ENCODE results near the gene ZNF408.
"Not testable (repeated sequence)": the region's sequence is repeated elsewhere in the genome, so short reads cannot be mapped to it uniquely, and the experiment has no call there.

The ZNF408 gene

GRCh38 chr11:46712874-46713576, 12.2 kb downstream of the ZNF408 start:
- Histone ChIP-seq H3K27me3 (ENCODE audit: insufficient read depth, low read length, poor library complexity, severe bottlenecking) (no peaks in the 10 kb centered on the region), H2AFZ (ENCODE audit: low read length) (no peak overlapping the region), H3K4me3 (ENCODE audit: low read length, poor library complexity, severe bottlenecking) (no peak overlapping the region), H3K36me3 (ENCODE audit: insufficient read depth, low read length) (no peaks in the 10 kb centered on the region), H3K79me2 (ENCODE audit: insufficient read depth, low read length) (no peaks in the 10 kb centered on the region), H3K9me2 (replicated peaks; ENCODE audit: low read depth, low read length) (no peaks in the 10 kb centered on the region), H3K9ac (ENCODE audit: low read depth, low read length, poor library complexity, severe bottlenecking) (no peak overlapping the region), H3K4me1 (ENCODE audit: insufficient read depth, low read length, poor library complexity, severe bottlenecking) (peaks cover 2% of the 10 kb centered on the region), H3K9me3 (ENCODE audit: insufficient read depth, low read depth, low read length) (no peaks in the 10 kb centered on the region), H3K4me2 (ENCODE audit: low read depth, low read length, poor library complexity, severe bottlenecking) (no peak overlapping the region), H4K20me1 (ENCODE audit: insufficient read depth, low read length, poor library complexity, severe bottlenecking) (no peaks in the 10 kb centered on the region), H3F3A (ENCODE audit: low read depth) (no peaks in the 10 kb centered on the region)
- TF ChIP-seq CTCF (conservative IDR thresholded peaks at IDR 0.05; ENCODE audit: low read length) (no peak), EZH2phosphoT487 (IDR thresholded peaks at IDR 0.05; ENCODE audit: borderline replicate concordance) (no peak)

GRCh38 chr11:46717825-46718154, 17.0 kb downstream of the ZNF408 start:
- H3K9me2 ChIP-seq (replicated peaks; ENCODE audit: low read depth, low read length); H4K20me1 ChIP-seq (ENCODE audit: insufficient read depth, low read length, poor library complexity, severe bottlenecking); H3K4me2 ChIP-seq (ENCODE audit: low read depth, low read length, poor library complexity, severe bottlenecking): not testable (repeated sequence)

GRCh38 chr11:46718155-46719019, 17.6 kb downstream of the ZNF408 start:
- Histone ChIP-seq H3K36me3 (ENCODE audit: insufficient read depth, low read length) (no peaks in the 10 kb centered on the region), H3K4me1 (ENCODE audit: insufficient read depth, low read length, poor library complexity, severe bottlenecking) (peaks cover 11% of the 10 kb centered on the region), H3K4me2 (ENCODE audit: low read depth, low read length, poor library complexity, severe bottlenecking) (peak overlapping the region; percentile 29), H3K9me3 (ENCODE audit: insufficient read depth, low read depth, low read length) (no peaks in the 10 kb centered on the region), H3F3A (ENCODE audit: low read depth) (no peaks in the 10 kb centered on the region), H4K20me1 (ENCODE audit: insufficient read depth, low read length, poor library complexity, severe bottlenecking) (no peaks in the 10 kb centered on the region), H3K9ac (ENCODE audit: low read depth, low read length, poor library complexity, severe bottlenecking) (no peak overlapping the region), H3K9me2 (replicated peaks; ENCODE audit: low read depth, low read length) (no peaks in the 10 kb centered on the region), H3K27me3 (ENCODE audit: insufficient read depth, low read length, poor library complexity, severe bottlenecking) (no peaks in the 10 kb centered on the region), H2AFZ (ENCODE audit: low read length) (peak overlapping the region; percentile 91), H3K79me2 (ENCODE audit: insufficient read depth, low read length) (no peaks in the 10 kb centered on the region), H3K4me3 (ENCODE audit: low read length, poor library complexity, severe bottlenecking) (no peak overlapping the region)
- no peak for TF ChIP-seq CTCF (conservative IDR thresholded peaks at IDR 0.05; ENCODE audit: low read length)
- no peak for TF ChIP-seq EZH2phosphoT487 (IDR thresholded peaks at IDR 0.05; ENCODE audit: borderline replicate concordance)

More at GRCh38 chr11:46717825-46718154, 17.0 kb downstream of the ZNF408 start:
- not testable (repeated sequence) for H3K9me3 ChIP-seq (ENCODE audit: insufficient read depth, low read depth, low read length); H3F3A ChIP-seq (ENCODE audit: low read depth); H3K79me2 ChIP-seq (ENCODE audit: insufficient read depth, low read length); H3K9ac ChIP-seq (ENCODE audit: low read depth, low read length, poor library complexity, severe bottlenecking); H3K4me3 ChIP-seq (ENCODE audit: low read length, poor library complexity, severe bottlenecking); H3K36me3 ChIP-seq (ENCODE audit: insufficient read depth, low read length); H3K27me3 ChIP-seq (ENCODE audit: insufficient read depth, low read length, poor library complexity, severe bottlenecking)
- Histone ChIP-seq H3K4me1 (ENCODE audit: insufficient read depth, low read length, poor library complexity, severe bottlenecking) (peaks cover 11% of the 10 kb centered on the region), H2AFZ (ENCODE audit: low read length) (peak overlapping the region; percentile 91)
